Ishikawa (cell line): Measurements from ENCODE around the gene CTAGE9.
"Not testable (repeated sequence)": the region's sequence is repeated elsewhere in the genome, so short reads cannot be mapped to it uniquely, and the experiment has no call there.

Experiments
- CEBPB ChIP-seq: IDR thresholded peaks from 2 replicates; pipeline ENCODE4 v1.6.1; 2012
- CREB1 ChIP-seq: IDR thresholded peaks from 2 replicates; pipeline ENCODE4 v1.6.1; 2012; ENCODE audit warnings: low read depth
- EGR1 ChIP-seq: IDR thresholded peaks from 2 replicates; pipeline ENCODE4 v1.6.1; 2012
- EP300 ChIP-seq: IDR thresholded peaks from 2 replicates; pipeline ENCODE4 v1.6.1; 2012; ENCODE audit warnings: borderline replicate concordance
- FOXM1 ChIP-seq: IDR thresholded peaks from 2 replicates; pipeline ENCODE4 v1.6.1; 2012; ENCODE audit warnings: low read depth, borderline replicate concordance
- MAX ChIP-seq: IDR thresholded peaks from 2 replicates; pipeline ENCODE4 v1.6.1; 2012
- NFIC ChIP-seq: IDR thresholded peaks from 2 replicates; pipeline ENCODE4 v1.6.1; 2012
- RAD21 ChIP-seq: IDR thresholded peaks from 2 replicates; pipeline ENCODE4 v1.6.1; 2012; ENCODE audit warnings: low read depth
- REST ChIP-seq: IDR thresholded peaks from 2 replicates; pipeline ENCODE4 v1.6.1; 2012; ENCODE audit warnings: low read depth, mild to moderate bottlenecking
- TAF1 ChIP-seq: IDR thresholded peaks from 2 replicates; pipeline ENCODE4 v1.6.1; 2012; ENCODE audit warnings: low read depth, mild to moderate bottlenecking
- TCF12 ChIP-seq: IDR thresholded peaks from 2 replicates; pipeline ENCODE4 v1.6.1; 2012; ENCODE audit warnings: low read depth
- TEAD4 ChIP-seq: IDR thresholded peaks from 2 replicates; pipeline ENCODE4 v1.6.1; 2012
- USF1 ChIP-seq: IDR thresholded peaks from 2 replicates; pipeline ENCODE4 v1.6.1; 2012
- YY1 ChIP-seq: IDR thresholded peaks from 2 replicates; pipeline ENCODE4 v1.6.1; 2012; ENCODE audit warnings: low read depth
- ZBTB7A ChIP-seq: IDR thresholded peaks from 2 replicates; pipeline ENCODE4 v1.6.1; 2012; ENCODE audit warnings: low read depth

Gene CTAGE9

GRCh38 chr6:131710917-131711316 lies at the start of gene CTAGE9:
Gene CTAGE9 (minus strand): TSS chr6:131711017. CDS start chr6:131711017, 0 bp downstream.
- not testable (repeated sequence) for TF ChIP-seq MAX, ZBTB7A, RAD21

- TF ChIP-seq TAF1 (no peak), CEBPB (no peak), EGR1 (no peak)
Measured at GRCh38 chr6:131758920-131759319, 48.1 kb upstream of the CTAGE9 start.

GRCh38 chr6:131756039-131756438 lies 45.2 kb upstream of the CTAGE9 start:
- TF ChIP-seq ZBTB7A: no peak
- TF ChIP-seq TEAD4: no peak
- TF ChIP-seq EGR1: no peak
- no peak for TF ChIP-seq YY1
- no peak for TF ChIP-seq CREB1
- TF ChIP-seq REST: no peak
- no peak for TF ChIP-seq TAF1
- TF ChIP-seq MAX: no peak
- no peak for TF ChIP-seq TCF12

GRCh38 chr6:131755597-131755996 lies 44.8 kb upstream of the CTAGE9 start:
- TF ChIP-seq CEBPB: no peak
- TF ChIP-seq TAF1: no peak
- TF ChIP-seq CREB1: no peak
- no peak for TF ChIP-seq NFIC
- TF ChIP-seq YY1: no peak
- TF ChIP-seq REST: no peak
- TF ChIP-seq TEAD4: no peak
- no peak for TF ChIP-seq TCF12
- TF ChIP-seq RAD21: no peak
- TF ChIP-seq MAX: no peak
- no peak for TF ChIP-seq USF1
- no peak for TF ChIP-seq EGR1
- TF ChIP-seq EP300: no peak
- TF ChIP-seq ZBTB7A: no peak
- TF ChIP-seq FOXM1: no peak

GRCh38 chr6:131754715-131755567 lies 44.1 kb upstream of the CTAGE9 start:
- no peak for TF ChIP-seq CREB1
- no peak for TF ChIP-seq USF1
- TF ChIP-seq RAD21: no peak
- no peak for TF ChIP-seq TCF12
- TF ChIP-seq EGR1: no peak
- no peak for TF ChIP-seq NFIC
- TF ChIP-seq TEAD4: no peak
- TF ChIP-seq EP300: no peak
- TF ChIP-seq MAX: no peak
- TF ChIP-seq TAF1: no peak
- TF ChIP-seq REST: no peak
- TF ChIP-seq ZBTB7A: no peak
- TF ChIP-seq YY1: no peak
- no peak for TF ChIP-seq FOXM1
- TF ChIP-seq CEBPB: no peak
